GM19193 (cell line): Measurements from ENCODE around the gene SLC45A1.

ENCODE experiments used
- POLR2A ChIP-seq: IDR thresholded peaks from 4 replicates; pipeline ENCODE4 v1.6.1; 2011; ENCODE audit not compliant: insufficient read depth, insufficient read length; ENCODE audit errors: extremely low read depth

The SLC45A1 gene

GRCh38 chr1:8302081-8302956, 15.6 kb upstream of the SLC45A1 start:
- TF ChIP-seq POLR2A, result no peak

DNA sequence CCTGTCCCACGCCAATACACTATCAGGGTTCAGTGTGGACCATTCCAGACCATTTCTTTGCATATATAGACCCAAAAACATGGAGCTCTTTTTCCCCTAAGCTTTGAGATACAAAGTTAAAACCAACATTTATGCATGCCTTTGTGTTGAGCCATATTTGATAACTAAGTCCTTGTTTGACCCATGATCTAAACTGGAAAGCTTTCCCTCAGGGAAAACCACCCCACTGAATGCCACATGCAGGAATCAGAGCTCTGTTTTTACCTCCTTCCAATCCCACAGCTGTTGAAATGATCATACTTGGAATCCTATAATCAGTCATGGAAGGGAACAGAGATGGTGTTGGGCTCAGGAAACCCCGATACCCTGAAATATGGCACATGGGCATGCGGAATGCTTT, 14.8 kb upstream of the SLC45A1 start:
- TF ChIP-seq POLR2A, result no peak

GRCh38 chr1:8303876-8304275, 14.0 kb upstream of the SLC45A1 start:
- TF ChIP-seq POLR2A, result no peak

- TF ChIP-seq POLR2A, result no peak
Measured at GRCh38 chr1:8307628-8308027, 10.3 kb upstream of the SLC45A1 start.

DNA sequence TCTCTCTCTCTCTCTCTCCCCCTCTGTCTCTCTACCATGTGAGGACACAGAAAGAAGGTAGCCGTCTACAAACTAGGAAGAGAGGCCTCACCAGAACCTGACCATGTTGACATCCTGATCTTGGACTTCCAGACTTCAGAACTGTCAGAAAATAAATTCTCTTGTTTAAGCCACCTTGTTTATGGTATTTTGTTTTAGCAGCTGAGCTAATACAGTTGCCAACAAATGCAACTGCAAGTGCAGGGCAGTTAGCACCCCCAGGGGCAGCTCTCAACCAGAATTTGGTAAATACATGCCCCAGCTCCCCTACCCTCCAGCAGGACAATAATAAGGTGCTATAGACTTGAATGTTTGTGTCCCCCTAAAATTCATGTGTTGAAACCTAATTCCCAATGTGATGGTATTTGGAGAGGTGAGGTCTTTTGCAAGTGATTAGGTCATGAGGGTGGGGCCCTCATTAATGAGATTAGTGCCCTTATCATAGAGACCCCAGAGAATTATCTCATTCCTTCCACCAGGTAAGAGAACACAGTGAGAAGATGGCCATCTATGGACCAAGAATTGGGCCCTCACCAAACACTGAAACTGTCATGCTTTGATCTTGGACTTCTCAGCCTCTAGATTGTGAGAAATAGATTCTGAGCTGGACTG, 6.7 kb upstream of the SLC45A1 start:
- no peak for TF ChIP-seq POLR2A

DNA sequence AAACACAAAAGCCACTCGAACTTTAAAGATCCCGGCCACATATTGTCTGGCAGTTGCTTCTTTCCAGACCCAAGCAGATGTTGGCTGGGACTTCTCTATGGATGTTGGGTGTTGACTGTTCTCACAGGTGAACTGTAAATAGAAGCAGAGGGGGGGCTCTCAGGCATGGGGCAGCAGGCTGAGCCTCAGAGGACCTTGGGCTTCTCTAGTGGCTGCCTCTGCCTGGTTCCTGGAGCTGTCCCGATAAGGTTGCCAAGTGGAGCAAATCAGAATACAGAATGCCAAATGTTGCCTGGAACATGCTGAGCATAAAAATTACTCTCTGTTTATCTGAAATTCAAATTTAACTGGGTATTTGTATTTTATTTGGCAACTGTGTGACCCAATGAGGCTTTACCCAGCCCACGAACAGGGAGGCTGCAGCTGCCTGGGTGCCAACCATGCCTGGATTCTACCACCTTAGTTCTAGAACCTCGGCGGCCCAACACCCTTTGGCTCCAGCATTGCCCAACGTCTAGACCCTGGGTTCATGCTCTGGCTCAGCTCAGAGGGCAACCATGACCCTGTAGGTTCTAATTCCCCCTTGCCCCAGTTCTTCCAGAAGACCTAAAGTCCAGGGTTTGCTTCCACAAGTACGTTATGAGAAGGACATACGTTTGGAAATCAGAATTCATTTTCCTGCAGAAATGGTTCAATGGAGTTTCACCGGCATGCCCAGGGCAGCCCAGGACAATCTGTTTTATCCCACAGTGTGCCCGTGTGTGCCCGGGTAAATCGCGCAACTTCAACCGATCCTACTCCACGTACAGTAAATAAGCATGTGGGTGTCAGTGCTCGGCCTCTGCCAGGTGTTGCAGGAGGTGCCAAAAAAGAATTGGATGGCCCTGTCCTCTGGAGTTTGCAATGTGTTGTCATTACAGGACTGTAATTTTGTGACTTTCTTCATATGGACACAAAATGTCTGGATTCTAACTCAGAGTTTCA, 5.4 kb upstream of the SLC45A1 start:
- no peak for TF ChIP-seq POLR2A

GRCh38 chr1:8313231-8313630, 4.7 kb upstream of the SLC45A1 start:
- TF ChIP-seq POLR2A, result no peak

GRCh38 chr1:8314346-8315280, 3.3 kb upstream of the SLC45A1 start:
- TF ChIP-seq POLR2A, result no peak

GRCh38 chr1:8315573-8316475, 2.1 kb upstream of the SLC45A1 start:
- no peak for TF ChIP-seq POLR2A

- TF ChIP-seq POLR2A, result no peak
Measured at GRCh38 chr1:8318436-8318835, 522 bp downstream of the SLC45A1 start.

DNA sequence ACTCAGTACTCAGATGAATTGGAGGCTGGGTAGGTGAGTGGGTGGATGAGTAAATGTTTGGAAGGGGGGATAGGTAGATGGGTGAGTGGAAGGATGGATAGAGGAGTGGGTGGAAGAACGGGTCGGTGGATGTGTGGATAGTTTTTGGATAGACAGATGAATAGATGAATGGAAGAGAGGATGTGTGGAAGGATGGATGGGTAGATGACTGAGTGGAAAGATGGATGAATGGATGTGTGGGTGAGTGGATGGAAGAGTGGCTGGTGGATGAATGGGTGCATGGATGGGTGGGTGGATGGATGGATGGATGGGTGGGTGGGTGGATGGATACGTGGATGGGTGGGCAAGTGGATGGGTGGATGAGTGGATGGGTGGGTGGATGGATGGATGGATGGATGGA, 3.7 kb downstream of the SLC45A1 start:
- no peak for TF ChIP-seq POLR2A

DNA sequence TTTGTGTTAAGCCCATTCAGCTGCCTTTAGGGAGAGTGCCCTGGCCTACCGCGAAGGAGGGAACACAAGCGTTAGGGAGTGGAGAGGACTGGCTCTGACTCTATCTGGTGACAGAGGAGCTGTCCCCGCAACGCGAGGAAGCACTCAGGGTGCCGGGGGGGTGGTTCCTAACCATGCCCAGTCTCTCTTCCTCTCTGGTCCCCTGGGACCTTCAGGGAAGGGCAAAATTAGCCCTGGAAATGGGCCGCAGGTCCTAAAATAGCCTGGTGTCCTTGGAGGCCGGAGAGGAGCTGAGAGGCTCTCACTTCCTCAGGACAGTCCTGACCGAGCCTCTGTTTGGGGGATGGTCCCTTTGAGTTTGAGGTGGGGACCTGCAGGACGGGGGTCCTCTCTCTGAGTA, 5.8 kb downstream of the SLC45A1 start:
- no peak for TF ChIP-seq POLR2A
